ENCODE measurements around the gene TTLL10.

TTLL10 gene

DNA sequence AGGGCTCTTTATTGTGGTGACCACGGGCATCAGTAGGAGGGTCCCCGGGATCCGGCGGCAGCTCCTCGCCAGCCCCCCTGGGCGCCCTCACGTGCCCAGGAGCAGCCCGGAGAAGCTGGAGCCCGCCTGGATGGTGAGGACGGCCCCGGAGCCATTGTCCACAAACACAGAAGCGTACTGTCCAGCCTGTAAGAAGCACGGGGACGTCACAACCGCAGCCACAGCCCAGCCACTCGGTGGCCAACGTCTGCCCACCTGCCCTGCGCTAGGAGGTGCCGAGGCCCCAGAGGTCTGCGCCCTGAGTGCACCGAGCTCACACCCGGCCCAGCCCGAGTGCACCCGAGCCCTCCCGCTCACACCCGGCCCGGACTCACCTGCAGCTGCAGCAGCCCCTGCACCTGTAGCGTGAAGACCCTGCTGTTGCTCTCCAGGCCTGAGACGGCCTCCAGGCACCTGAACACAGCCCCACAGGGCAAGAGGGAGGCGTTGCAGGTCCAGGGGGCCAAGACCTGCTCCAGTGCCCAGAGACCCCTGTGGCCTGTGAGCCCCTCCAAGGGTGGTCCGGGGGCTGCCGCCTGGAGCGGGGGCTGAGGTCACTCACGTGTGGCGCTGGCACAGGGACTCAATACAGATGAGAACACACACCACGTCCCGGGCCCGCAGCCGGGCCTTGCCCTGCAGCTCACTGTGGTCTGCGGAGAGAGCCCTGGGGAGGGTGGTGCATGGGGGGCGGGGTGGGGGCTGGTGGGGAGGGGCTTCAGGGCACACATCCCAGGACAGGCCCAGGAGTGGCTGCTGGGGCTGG, 69.0 kb downstream of the TTLL10 start:
- H4K20me1 ChIP-seq (ENCODE audit: low read depth, low read length) = no peaks in the 10 kb centered on the region
- no peaks in the 10 kb centered on the region for H3K79me2 ChIP-seq (ENCODE audit: insufficient read depth, low read length)
- no peak overlapping the region for H3K9ac ChIP-seq (ENCODE audit: low read length)
- no peak overlapping the region for H3K4me2 ChIP-seq (ENCODE audit: low read depth, low read length, poor library complexity, severe bottlenecking)
- H3K9me3 ChIP-seq (ENCODE audit: insufficient read depth, low read length) = no peaks in the 10 kb centered on the region
- H3K27me3 ChIP-seq (ENCODE audit: low read length) = no peaks in the 10 kb centered on the region
- no peaks in the 10 kb centered on the region for H3F3A ChIP-seq (ENCODE audit: insufficient read depth)
- no peaks in the 10 kb centered on the region for H3K36me3 ChIP-seq (ENCODE audit: low read length)
- no peak overlapping the region for H3K27ac ChIP-seq (ENCODE audit: low read depth, low read length)
- no peak overlapping the region for H3K4me3 ChIP-seq (ENCODE audit: insufficient read depth, low read length, poor library complexity, severe bottlenecking)
- TF ChIP-seq EZH2phosphoT487 (conservative IDR thresholded peaks at IDR 0.05; ENCODE audit: low read length) = no peak
- TF ChIP-seq, protein P1, sequence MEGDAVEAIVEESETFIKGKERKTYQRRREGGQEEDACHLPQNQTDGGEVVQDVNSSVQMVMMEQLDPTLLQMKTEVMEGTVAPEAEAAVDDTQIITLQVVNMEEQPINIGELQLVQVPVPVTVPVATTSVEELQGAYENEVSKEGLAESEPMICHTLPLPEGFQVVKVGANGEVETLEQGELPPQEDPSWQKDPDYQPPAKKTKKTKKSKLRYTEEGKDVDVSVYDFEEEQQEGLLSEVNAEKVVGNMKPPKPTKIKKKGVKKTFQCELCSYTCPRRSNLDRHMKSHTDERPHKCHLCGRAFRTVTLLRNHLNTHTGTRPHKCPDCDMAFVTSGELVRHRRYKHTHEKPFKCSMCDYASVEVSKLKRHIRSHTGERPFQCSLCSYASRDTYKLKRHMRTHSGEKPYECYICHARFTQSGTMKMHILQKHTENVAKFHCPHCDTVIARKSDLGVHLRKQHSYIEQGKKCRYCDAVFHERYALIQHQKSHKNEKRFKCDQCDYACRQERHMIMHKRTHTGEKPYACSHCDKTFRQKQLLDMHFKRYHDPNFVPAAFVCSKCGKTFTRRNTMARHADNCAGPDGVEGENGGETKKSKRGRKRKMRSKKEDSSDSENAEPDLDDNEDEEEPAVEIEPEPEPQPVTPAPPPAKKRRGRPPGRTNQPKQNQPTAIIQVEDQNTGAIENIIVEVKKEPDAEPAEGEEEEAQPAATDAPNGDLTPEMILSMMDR (IDR thresholded peaks at IDR 0.05; ENCODE audit: insufficient read depth, low read length, poor library complexity, severe bottlenecking) = no peak
- no peak overlapping the region for H2AFZ ChIP-seq (ENCODE audit: low read depth, low read length, severe bottlenecking)
- no peaks in the 10 kb centered on the region for H3K9me2 ChIP-seq (replicated peaks; ENCODE audit: insufficient read depth, low read length)

DNA sequence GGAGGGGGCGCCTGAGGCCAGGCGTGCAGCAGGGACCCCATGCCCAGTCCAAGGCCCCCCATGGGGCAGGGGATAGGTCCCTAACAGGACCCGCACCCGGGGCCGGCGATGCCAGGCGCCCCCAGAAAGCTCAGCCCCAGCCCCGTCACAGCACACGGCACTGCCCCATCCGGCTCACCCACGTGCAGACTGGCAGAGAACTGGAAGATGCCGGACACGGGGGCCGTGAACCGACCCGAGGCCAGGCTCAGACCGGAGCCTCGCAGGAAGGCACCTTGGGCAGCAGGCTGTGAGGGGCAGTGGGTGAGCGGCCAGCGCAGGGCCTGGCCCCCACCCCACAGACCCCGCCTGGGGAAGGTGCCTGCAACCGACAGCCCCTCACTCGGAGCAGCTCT, 69.6 kb downstream of the TTLL10 start:
- Histone ChIP-seq H4K20me1 (ENCODE audit: low read depth, low read length) (no peaks in the 10 kb centered on the region), H3K36me3 (ENCODE audit: low read length) (no peaks in the 10 kb centered on the region)

DNA sequence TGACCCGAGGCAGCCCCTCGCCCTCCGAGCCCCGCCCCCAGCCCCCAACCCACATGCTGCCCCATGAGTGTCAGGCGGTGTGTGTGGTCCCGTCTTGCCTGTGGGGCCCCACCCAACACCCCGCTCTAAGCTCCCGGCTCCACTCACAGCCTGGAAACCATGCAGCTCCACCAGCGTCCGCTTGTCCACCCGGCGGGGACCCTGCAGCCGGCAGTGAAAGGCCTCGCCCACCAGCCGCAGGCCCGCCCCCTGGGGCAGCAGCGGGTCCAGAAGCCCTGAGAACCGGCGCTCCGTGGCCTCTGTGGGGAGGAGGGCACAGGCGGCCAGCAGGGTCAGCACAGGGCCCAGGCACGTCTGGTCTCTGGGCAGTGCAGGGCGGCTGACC, 70.1 kb downstream of the TTLL10 start:
- Histone ChIP-seq H3K27me3 (ENCODE audit: low read length) (no peaks in the 10 kb centered on the region), H3K4me2 (ENCODE audit: low read depth, low read length, poor library complexity, severe bottlenecking) (no peak overlapping the region), H3K9me2 (replicated peaks; ENCODE audit: insufficient read depth, low read length) (no peaks in the 10 kb centered on the region), H4K20me1 (ENCODE audit: low read depth, low read length) (no peaks in the 10 kb centered on the region), H3K4me3 (ENCODE audit: insufficient read depth, low read length, poor library complexity, severe bottlenecking) (no peak overlapping the region), H2AFZ (ENCODE audit: low read depth, low read length, severe bottlenecking) (no peak overlapping the region), H3F3A (ENCODE audit: insufficient read depth) (no peaks in the 10 kb centered on the region), H3K27ac (ENCODE audit: low read depth, low read length) (no peak overlapping the region), H3K36me3 (ENCODE audit: low read length) (no peaks in the 10 kb centered on the region), H3K9ac (ENCODE audit: low read length) (no peak overlapping the region), H3K9me3 (ENCODE audit: insufficient read depth, low read length) (no peaks in the 10 kb centered on the region), H3K79me2 (ENCODE audit: insufficient read depth, low read length) (no peaks in the 10 kb centered on the region)
- no peak for TF ChIP-seq EZH2phosphoT487 (conservative IDR thresholded peaks at IDR 0.05; ENCODE audit: low read length)
- TF ChIP-seq, protein P1 (IDR thresholded peaks at IDR 0.05; ENCODE audit: insufficient read depth, low read length, poor library complexity, severe bottlenecking) = no peak

More for the DNA sequence above, 69.6 kb downstream of the TTLL10 start:
- Histone ChIP-seq H3K9ac (ENCODE audit: low read length) (no peak overlapping the region), H2AFZ (ENCODE audit: low read depth, low read length, severe bottlenecking) (no peak overlapping the region), H3K27ac (ENCODE audit: low read depth, low read length) (no peak overlapping the region), H3K4me2 (ENCODE audit: low read depth, low read length, poor library complexity, severe bottlenecking) (no peak overlapping the region), H3K4me3 (ENCODE audit: insufficient read depth, low read length, poor library complexity, severe bottlenecking) (no peak overlapping the region), H3F3A (ENCODE audit: insufficient read depth) (no peaks in the 10 kb centered on the region), H3K9me3 (ENCODE audit: insufficient read depth, low read length) (no peaks in the 10 kb centered on the region), H3K79me2 (ENCODE audit: insufficient read depth, low read length) (no peaks in the 10 kb centered on the region), H3K9me2 (replicated peaks; ENCODE audit: insufficient read depth, low read length) (no peaks in the 10 kb centered on the region), H3K27me3 (ENCODE audit: low read length) (no peaks in the 10 kb centered on the region)
- TF ChIP-seq, protein P1 (IDR thresholded peaks at IDR 0.05; ENCODE audit: insufficient read depth, low read length, poor library complexity, severe bottlenecking) = no peak
- TF ChIP-seq EZH2phosphoT487 (conservative IDR thresholded peaks at IDR 0.05; ENCODE audit: low read length) = no peak
